ENCODE data around the gene OPRL1.

DNA sequence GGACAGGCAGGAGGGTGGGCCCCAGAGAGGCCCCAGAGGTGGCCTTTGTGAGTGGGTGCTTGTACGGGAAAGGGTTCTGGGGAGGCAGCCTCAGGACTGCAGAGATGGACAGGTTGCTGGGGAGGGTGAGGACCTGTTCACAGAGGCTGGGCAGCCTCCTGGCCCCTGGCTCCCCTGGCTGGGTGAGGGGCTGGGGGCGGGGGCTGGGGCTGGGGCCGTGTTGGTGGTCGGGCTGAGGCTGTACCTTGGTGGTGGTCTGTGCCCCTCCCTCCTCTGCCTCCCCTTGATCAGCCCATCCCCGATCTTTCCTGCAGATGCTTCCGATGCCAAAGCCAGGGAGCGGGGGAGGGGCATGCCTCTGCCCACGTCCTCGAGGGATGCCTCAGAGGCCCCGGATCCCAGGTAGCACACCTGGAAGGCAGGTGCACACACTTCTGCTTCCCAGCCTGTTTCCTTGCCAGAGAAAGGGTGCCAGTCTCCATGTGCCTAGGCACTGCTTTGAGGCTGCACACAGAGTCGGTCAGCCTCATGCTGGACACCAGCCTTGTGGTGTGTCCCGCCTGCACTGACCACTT lies 12.1 kb upstream of the OPRL1 start:
- TF ChIP-seq, protein P1, sequence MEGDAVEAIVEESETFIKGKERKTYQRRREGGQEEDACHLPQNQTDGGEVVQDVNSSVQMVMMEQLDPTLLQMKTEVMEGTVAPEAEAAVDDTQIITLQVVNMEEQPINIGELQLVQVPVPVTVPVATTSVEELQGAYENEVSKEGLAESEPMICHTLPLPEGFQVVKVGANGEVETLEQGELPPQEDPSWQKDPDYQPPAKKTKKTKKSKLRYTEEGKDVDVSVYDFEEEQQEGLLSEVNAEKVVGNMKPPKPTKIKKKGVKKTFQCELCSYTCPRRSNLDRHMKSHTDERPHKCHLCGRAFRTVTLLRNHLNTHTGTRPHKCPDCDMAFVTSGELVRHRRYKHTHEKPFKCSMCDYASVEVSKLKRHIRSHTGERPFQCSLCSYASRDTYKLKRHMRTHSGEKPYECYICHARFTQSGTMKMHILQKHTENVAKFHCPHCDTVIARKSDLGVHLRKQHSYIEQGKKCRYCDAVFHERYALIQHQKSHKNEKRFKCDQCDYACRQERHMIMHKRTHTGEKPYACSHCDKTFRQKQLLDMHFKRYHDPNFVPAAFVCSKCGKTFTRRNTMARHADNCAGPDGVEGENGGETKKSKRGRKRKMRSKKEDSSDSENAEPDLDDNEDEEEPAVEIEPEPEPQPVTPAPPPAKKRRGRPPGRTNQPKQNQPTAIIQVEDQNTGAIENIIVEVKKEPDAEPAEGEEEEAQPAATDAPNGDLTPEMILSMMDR (IDR thresholded peaks at IDR 0.05) = no peak
- no peak for TF ChIP-seq POLR2A (IDR thresholded peaks at IDR 0.05)

All from esophagus squamous epithelium (tissue), 4 donors.